Psoas muscle (tissue), 8 donors: ENCODE measurements around the gene BST1. TPM values are rescaled to one million over a fixed set of nuclear protein-coding genes. Genes with fewer than 3 reads are reported as not detected.

Source experiments
- ATAC-seq, 4 donors: fragments of 200-7000 bp; cut with Tn5 transposase; one replicate each; pipeline ENCODE4 v1.9.1; 2020; ENCODE audit warnings: moderate library complexity in 3 of 4, mild to moderate bottlenecking in 2 of 4
- DNase-seq, 2 donors: peaks; one replicate each; pipeline ENCODE4 v3.0.0-alpha.2; 2020
- H3K27ac ChIP-seq: fragments of 200-600 bp; one replicate; pipeline ENCODE4 v1.8.0; 2022
- H3K27me3 ChIP-seq, 3 donors: fragments of 200-600 bp in 1 of 3; one replicate each; pipeline versions ENCODE4 v1.6.1 to v1.8.0; 2013 to 2022; ENCODE audit warnings: low read length in 2 of 3, mild to moderate bottlenecking in 2 of 3, moderate library complexity in 1 of 3; ENCODE audit not compliant: insufficient read depth in 3 of 3
- H3K36me3 ChIP-seq, 2 donors: fragments of 200-600 bp in 1 of 2; one replicate each; pipeline versions ENCODE4 v1.6.1 to v1.8.0; 2013 to 2022; ENCODE audit warnings: low read depth in 1 of 2, mild to moderate bottlenecking in 1 of 2, moderate library complexity in 1 of 2; ENCODE audit not compliant: insufficient read depth in 1 of 2
- H3K4me1 ChIP-seq: fragments of 200-600 bp; one replicate; pipeline ENCODE4 v1.8.0; 2022
- H3K4me3 ChIP-seq: fragments of 200-600 bp; one replicate; pipeline ENCODE4 v1.8.0; 2022; ENCODE audit warnings: mild to moderate bottlenecking
- H3K9me3 ChIP-seq: fragments of 200-600 bp; one replicate; pipeline ENCODE4 v1.8.0; 2022
- CTCF ChIP-seq: fragments of 200-600 bp; IDR thresholded peaks from one replicate; pipeline ENCODE4 v1.8.0; 2022; ENCODE audit warnings: antibody characterized with exemption
- WGBS, 3 donors: extraction: QIAGEN DNeasy Blood & Tissue Kit; methylation state at CpG; one replicate each; pipeline versions ENCODE4 v1.1.6 to v1.1.7; 2013; 5-methylcytosine and 5-hydroxymethylcytosine counted together
- intact Hi-C, 2 donors: fragments of 100-400 bp; cut with DNase I; formaldehyde crosslinking; loops; one replicate each; pipeline versions ENCODE4 v1.11.0 to v1.14.2; 2022
- polyA plus RNA-seq, 3 donors: library from polyadenylated mRNA; stranded (reverse); fragments of 200-250 nt; gene quantifications; one replicate each; pipeline ENCODE4 v1.2.3, GENCODE V29; 2013
- total RNA-seq, 4 donors: library from RNA; stranded (reverse); fragmentation: NEBNext Ultra II Directional in 2 of 4; extraction: Animal tissue kit (Norgen Biotek cat#: 25700) in 2 of 4; gene quantifications; one replicate each; pipeline versions ENCODE4 v1.2.1 to v1.2.4, GENCODE V29; 2021 to 2023
- donor health status: healthy with polysubstance abuse.
- donor health status: DM: no; HTN: no; CAD: no; lungs with moderate emphysema.
- donor health status: Bipolar disorder and iron deficiency.
- donor health status: healthy.
- donor health status: DM: yes; HTN: yes; CAD: no.
- donor health status: DM: no; HTN: no; CAD: no.
- donor health status: DM: no; HTN: no; CAD: no.
- donor health status: DM: yes; HTN: yes; CAD: no.

Gene BST1
- total and polyA plus RNA-seq, 7 donors = 0.98 to 2.1 (median 1.3) TPM

- Histone ChIP-seq H3K27ac (no peak overlapping the region), H3K9me3 (peaks cover 7% of the 10 kb centered on the region), H3K4me3 (no peak overlapping the region), H3K36me3 (no peaks in the 10 kb centered on the region), H3K4me1 (peaks cover 3% of the 10 kb centered on the region), H3K27me3 (no peaks in the 10 kb centered on the region)
- ATAC-seq = no peak
- DNase-seq = no peak
- intact Hi-C loops = loop anchor here in 1 of 2 donors (5.0 kb wide), 1 partner anchor 250 kb away; no protein-coding TSS in a partner anchor
- no peak for TF ChIP-seq CTCF
- 16 to 26% (median 25%) methylated on average over 1 of the region's 1 CpG for WGBS, 3 donors
Measured at GRCh38 chr4:15742083-15742582, 39.3 kb downstream of the BST1 start.

DNA sequence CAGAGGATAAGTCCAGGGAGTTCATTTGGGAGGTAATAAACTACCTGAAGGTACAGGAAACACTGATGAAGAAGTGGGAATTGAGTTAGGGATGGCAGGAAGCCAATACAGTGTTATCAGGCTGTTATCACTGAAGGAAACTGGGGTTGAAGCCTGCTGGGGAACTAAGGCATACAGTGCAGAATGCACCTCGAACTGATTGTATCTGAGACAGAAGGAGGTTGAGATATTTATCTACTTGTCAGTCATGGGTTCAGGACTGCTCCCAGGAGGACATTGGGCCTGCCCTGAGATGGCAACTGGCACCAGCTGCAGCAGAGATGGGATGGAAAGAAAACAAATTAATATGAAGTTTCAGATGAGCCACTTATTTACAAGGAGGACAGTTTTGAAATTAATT is 39.8 kb downstream of the BST1 start:
- Histone ChIP-seq H3K9me3 (peaks cover 7% of the 10 kb centered on the region), H3K27me3 (no peaks in the 10 kb centered on the region), H3K4me1 (peaks cover 3% of the 10 kb centered on the region), H3K36me3 (no peaks in the 10 kb centered on the region), H3K4me3 (no peak overlapping the region), H3K27ac (no peak overlapping the region)
- ATAC-seq (no peak), DNase-seq (no peak)
- TF ChIP-seq CTCF = no peak
- WGBS, 3 donors = 47 to 60% (median 58%) methylated on average over 1 of the region's 1 CpG
- intact Hi-C loops = loop anchor here in 1 of 2 donors (5.0 kb wide), 1 partner anchor 250 kb away; no protein-coding TSS in a partner anchor

DNA sequence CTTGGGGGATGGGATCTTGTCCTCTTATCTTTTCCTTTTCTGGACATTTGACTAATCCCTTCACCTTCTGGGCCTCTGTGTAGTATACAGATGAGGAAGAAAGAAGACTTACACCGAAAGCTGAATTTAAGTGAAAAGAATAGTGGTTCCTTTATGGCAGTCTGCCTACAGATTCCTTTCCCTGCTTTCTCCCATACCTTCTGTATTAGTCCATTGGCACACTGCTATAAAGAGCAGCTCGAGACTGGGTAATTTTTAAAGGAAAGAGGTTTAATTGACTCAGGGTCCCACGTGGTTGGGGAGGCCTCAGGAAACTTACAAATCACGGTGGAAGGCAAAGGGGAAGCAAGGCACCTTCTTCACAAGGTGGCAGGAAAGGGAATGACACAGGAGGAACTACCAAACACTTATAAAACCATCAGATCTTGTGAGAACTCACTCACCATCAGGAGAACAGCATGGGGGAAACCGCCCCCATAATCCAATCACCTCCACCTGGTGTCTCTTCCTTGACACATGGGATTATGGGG is 41.2 kb downstream of the BST1 start:
- peaks cover under 1% of the 10 kb centered on the region for H3K4me1 ChIP-seq
- no peaks in the 10 kb centered on the region for H3K36me3 ChIP-seq
- no peak for TF ChIP-seq CTCF
- 40 to 51% (median 50%) methylated on average over 5 of the region's 5 CpGs for WGBS, 3 donors
- no peak overlapping the region for H3K4me3 ChIP-seq
- H3K27ac ChIP-seq = no peak overlapping the region
- no peaks in the 10 kb centered on the region for H3K27me3 ChIP-seq
- H3K9me3 ChIP-seq = peaks cover 7% of the 10 kb centered on the region
- no peak for ATAC-seq
- intact Hi-C loops = loop anchor here in 1 of 2 donors (5.0 kb wide), 1 partner anchor 248 kb away; no protein-coding TSS in a partner anchor
- no peak for DNase-seq

- H3K9me3 ChIP-seq = peaks cover 7% of the 10 kb centered on the region
- WGBS, 3 donors = 100% methylated on average over 1 of the region's 1 CpG
- H3K36me3 ChIP-seq = no peaks in the 10 kb centered on the region
- TF ChIP-seq CTCF = no peak
- no peak for DNase-seq
- H3K4me3 ChIP-seq = no peak overlapping the region
- H3K27ac ChIP-seq = no peak overlapping the region
- no peaks in the 10 kb centered on the region for H3K27me3 ChIP-seq
- H3K4me1 ChIP-seq = no peaks in the 10 kb centered on the region
- ATAC-seq = no peak
- intact Hi-C loops = no loop called here
Measured at GRCh38 chr4:15746110-15746509, 43.2 kb downstream of the BST1 start.

- Histone ChIP-seq H3K36me3 (no peaks in the 10 kb centered on the region), H3K4me1 (no peaks in the 10 kb centered on the region), H3K27ac (no peak overlapping the region), H3K9me3 (no peaks in the 10 kb centered on the region), H3K27me3 (no peaks in the 10 kb centered on the region), H3K4me3 (no peak overlapping the region)
- no peak for TF ChIP-seq CTCF
- intact Hi-C loops = no loop called here
- DNase-seq (no peak), ATAC-seq (no peak)
- WGBS, 3 donors = 50 to 57% (median 56%) methylated on average over 6 of the region's 6 CpGs
Measured at GRCh38 chr4:15749001-15749400, 46.1 kb downstream of the BST1 start.
